ENCODE measurements around the gene ZNF862.

Gene ZNF862

DNA sequence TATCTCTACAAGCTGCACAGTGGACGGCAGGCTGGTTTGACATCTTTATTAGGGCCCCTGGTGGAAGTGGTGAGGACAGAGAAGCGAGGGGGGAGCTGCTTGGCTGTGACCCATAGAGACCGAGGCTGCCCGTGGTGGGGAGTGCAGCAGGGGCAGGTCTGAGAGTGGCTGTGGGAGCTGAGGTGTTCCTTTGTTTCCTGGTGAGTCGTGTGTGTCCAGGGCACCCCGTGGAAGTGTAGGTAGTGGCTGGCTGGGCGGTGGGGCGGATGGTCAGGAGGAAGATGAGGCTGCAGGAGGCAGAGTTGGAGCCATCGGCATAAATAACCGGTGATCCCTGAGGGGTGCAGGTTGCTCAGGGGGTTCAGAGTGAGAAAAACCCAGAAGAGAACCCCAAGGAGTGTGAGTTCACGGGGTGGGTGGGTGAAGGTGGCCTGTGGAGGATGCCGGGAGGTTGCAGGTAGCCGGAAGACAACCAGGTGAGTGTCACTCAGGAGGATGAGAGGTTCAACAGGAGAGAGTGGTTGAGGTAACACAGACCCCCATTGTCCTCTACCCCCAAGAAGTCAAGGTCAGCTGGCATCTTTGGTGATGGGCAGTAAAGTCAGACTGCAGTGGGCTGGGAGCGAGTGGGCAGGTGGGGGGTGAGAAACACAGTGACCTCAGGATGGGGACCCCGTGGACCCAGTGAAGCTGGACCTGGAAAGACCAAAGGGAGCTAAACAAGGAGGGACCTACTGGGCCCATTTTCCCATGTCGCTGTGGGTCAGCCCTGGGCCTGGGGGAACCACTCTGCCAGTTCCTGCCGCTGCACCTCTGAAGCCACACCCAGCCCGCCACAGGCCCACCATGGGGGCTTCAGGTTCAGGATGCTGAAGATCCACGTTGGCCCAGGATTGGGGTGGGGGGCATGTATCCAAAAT is 43.4 kb downstream of the ZNF862 start:
- no peak overlapping the region for H3K4me3 ChIP-seq (ENCODE audit: low read depth, low read length)
- TF ChIP-seq, protein P1, sequence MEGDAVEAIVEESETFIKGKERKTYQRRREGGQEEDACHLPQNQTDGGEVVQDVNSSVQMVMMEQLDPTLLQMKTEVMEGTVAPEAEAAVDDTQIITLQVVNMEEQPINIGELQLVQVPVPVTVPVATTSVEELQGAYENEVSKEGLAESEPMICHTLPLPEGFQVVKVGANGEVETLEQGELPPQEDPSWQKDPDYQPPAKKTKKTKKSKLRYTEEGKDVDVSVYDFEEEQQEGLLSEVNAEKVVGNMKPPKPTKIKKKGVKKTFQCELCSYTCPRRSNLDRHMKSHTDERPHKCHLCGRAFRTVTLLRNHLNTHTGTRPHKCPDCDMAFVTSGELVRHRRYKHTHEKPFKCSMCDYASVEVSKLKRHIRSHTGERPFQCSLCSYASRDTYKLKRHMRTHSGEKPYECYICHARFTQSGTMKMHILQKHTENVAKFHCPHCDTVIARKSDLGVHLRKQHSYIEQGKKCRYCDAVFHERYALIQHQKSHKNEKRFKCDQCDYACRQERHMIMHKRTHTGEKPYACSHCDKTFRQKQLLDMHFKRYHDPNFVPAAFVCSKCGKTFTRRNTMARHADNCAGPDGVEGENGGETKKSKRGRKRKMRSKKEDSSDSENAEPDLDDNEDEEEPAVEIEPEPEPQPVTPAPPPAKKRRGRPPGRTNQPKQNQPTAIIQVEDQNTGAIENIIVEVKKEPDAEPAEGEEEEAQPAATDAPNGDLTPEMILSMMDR (IDR thresholded peaks at IDR 0.05; ENCODE audit: borderline replicate concordance, insufficient read depth, low read depth, low read length) = no peak

DNA sequence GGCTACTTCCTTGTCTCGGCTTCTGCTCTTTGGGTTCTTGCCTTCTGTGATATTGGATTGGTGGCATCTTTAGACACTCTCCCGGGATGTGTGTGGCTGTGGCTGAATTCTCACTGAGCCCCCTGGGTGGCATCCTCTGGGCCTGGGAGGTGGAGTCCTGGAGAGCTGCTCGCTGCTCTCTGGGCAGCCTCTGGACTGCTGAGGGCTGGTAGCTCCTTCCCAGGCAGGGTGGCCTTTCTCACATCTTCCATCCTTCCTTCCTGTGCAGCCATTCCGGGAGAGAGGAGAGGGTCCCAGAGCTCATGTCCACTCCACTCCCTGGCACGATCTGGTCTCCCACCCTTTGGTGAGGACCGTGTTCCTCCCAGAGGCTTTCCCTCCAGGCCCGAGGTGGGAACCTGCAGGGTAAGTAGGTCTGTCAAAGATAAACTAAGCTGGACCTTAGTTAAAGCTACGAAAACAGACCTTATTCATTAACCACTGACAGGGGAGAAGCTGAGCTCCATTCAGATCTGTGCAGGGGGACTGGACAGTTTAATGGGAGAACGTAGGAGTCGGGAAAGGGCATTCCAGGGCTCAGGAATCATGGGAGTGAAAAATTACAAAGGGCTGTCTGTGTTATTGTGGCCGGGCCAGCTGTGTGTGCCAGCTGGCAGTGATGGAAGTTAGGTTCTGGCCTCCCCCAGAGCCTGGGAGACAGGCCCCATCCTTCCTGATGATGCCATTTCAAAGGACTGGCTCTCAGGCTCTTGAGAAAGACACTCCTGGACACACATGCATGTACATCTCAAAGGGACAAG is 44.3 kb downstream of the ZNF862 start:
- no peak overlapping the region for H3K4me3 ChIP-seq (ENCODE audit: low read depth, low read length)
- TF ChIP-seq, protein P1 (IDR thresholded peaks at IDR 0.05; ENCODE audit: borderline replicate concordance, insufficient read depth, low read depth, low read length) = no peak

DNA sequence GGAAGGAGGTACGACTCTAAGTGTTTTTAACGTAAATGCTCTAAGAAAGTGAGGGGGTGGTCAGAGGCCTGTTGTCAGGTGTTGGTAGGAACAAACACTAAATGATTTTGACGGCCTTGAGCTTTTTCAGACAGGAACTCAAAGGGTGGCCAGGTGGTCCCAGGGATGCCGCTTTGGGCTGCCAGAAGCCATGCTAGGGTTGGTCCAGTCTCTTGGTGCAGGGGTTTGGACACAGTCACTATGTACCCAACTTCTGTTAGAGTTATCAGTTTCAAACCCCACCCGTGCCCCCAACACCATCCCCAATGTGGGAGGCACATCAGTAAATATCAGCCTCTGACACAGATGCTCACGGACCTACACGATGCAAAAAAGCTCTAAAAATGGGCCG is 44.9 kb downstream of the ZNF862 start:
- no peak overlapping the region for H3K4me3 ChIP-seq (ENCODE audit: low read depth, low read length)
- TF ChIP-seq, protein P1 (IDR thresholded peaks at IDR 0.05; ENCODE audit: borderline replicate concordance, insufficient read depth, low read depth, low read length) = no peak

DNA sequence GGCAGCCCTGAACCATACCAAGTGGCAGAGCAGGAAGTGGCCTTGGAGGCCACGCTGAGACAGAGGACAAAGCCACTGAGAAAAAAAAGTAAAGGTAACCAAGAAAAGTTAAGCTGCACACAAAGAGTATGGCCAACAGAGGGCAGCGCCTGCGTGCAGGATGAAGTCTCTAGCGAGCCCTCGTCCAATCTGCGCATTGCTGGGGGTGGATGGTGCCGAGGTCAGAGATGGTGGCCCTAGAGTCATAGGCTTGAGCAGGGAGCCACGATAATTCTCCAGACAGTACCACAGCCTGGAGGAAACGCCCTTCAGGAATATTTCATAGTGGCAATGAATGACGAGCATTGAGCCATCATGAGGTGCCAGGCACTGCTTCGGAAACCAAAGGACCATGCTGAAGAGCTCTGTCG is 45.3 kb downstream of the ZNF862 start:
- no peak overlapping the region for H3K4me3 ChIP-seq (ENCODE audit: low read depth, low read length)

DNA sequence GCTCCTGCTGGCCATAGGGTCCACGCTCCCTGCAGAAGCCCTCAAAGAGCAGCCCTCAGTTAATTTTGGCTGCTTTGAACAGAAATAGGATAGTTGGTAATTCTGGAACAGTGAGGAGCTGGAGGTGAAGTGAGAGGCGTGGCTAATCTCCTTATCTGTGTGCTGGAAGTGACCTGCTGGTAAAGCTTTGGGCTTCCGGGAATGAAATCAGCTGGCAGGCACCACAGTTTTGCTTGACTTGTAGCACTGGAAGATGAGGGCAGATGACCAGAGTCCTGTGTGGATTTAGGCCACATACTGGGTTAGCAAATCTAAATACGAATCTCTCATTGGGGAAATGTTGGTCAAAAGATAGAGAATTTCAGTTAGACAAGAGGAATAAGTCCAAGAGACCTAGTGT is 45.8 kb downstream of the ZNF862 start:
- H3K4me3 ChIP-seq (ENCODE audit: low read depth, low read length) = no peak overlapping the region
- TF ChIP-seq, protein P1 (IDR thresholded peaks at IDR 0.05; ENCODE audit: borderline replicate concordance, insufficient read depth, low read depth, low read length) = no peak

More for the DNA sequence above, 45.3 kb downstream of the ZNF862 start:
- TF ChIP-seq, protein P1 (IDR thresholded peaks at IDR 0.05; ENCODE audit: borderline replicate concordance, insufficient read depth, low read depth, low read length) = peak; percentile 78

DNA sequence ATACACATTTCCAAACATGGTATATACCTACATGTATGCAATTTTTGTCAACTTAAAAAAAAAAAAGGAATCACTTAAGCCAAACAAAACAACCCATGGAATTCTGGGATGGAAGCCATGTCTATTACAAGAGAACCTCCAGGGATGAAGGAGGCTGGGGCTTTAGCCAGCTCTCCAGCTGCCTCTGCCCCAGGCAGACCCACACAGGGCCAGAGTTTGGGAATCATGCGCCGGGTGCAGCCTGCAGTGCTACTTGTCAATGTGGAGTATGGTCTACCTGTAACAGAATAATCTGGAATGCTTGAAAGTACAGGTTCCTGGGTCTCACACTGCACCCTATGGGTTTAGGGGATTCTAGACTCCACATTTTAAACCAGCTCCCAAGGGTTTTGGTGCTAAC is 46.4 kb downstream of the ZNF862 start:
- TF ChIP-seq, protein P1 (IDR thresholded peaks at IDR 0.05; ENCODE audit: borderline replicate concordance, insufficient read depth, low read depth, low read length) = no peak
- no peak overlapping the region for H3K4me3 ChIP-seq (ENCODE audit: low read depth, low read length)

All from GM12875 (cell line).